Suprapubic skin (tissue), 4 donors: Measurements from ENCODE around the gene CNMD. TPM values are rescaled to one million over a fixed set of nuclear protein-coding genes. Genes with fewer than 3 reads are reported as not detected.

Experiments used
- DNase-seq, 2 donors: peaks; one replicate each; pipeline ENCODE4 v3.0.0-alpha.2; 2019; ENCODE audit warnings: low spot score in 2 of 2
- H3K27ac ChIP-seq: fragments of 200-600 bp; sonication (generic); one replicate; pipeline ENCODE4 v1.5.1; 2019
- H3K27me3 ChIP-seq: fragments of 200-600 bp; sonication (generic); one replicate; pipeline ENCODE4 v1.5.1; 2019
- H3K36me3 ChIP-seq: fragments of 200-600 bp; sonication (generic); one replicate; pipeline ENCODE4 v1.5.1; 2019
- H3K4me1 ChIP-seq: fragments of 200-600 bp; sonication (generic); one replicate; pipeline ENCODE4 v1.5.1; 2019
- H3K4me3 ChIP-seq: fragments of 200-600 bp; sonication (generic); one replicate; pipeline ENCODE4 v1.5.1; 2019; ENCODE audit warnings: mild to moderate bottlenecking
- H3K9me3 ChIP-seq: fragments of 200-600 bp; sonication (generic); one replicate; pipeline ENCODE4 v1.5.1; 2019
- EP300 ChIP-seq: sonication (generic); formaldehyde crosslinking; IDR thresholded peaks from one replicate; pipeline ENCODE4 v1.6.1; 2017; ENCODE audit warnings: antibody characterized with exemption
- POLR2A ChIP-seq, 2 donors: fragments of 450-650 bp; IDR thresholded peaks; one replicate each; pipeline ENCODE4 v1.6.1; 2017; ENCODE audit warnings: antibody characterized with exemption in 2 of 2, mild to moderate bottlenecking in 2 of 2, moderate library complexity in 2 of 2
- POLR2AphosphoS5 ChIP-seq, 3 donors: sonication (generic); formaldehyde crosslinking; IDR thresholded peaks; one replicate each; pipeline ENCODE4 v1.6.1; 2017; ENCODE audit warnings: antibody characterized with exemption in 3 of 3
- WGBS: methylation state at CpG from one replicate; pipeline ENCODE4 v1.1.5; 2018; 5-methylcytosine and 5-hydroxymethylcytosine counted together
- total RNA-seq, 4 donors: library from RNA; depleted of rRNA; stranded (reverse); fragments of >200 nt; gene quantifications; one replicate each; pipeline ENCODE4 v1.1.0, GENCODE V29; 2016
- TF ChIP-seq, protein P1 (sequence below), 2 donors: fragments of 200-600 bp in 1 of 2; fragments of 450-650 bp in 1 of 2; sonication (generic) in 1 of 2; IDR thresholded peaks; one replicate each; pipeline ENCODE4 v1.5.1; 2016 to 2019; ENCODE audit warnings: antibody characterized with exemption in 2 of 2, mild to moderate bottlenecking in 1 of 2, moderate library complexity in 1 of 2

Gene CNMD
- total RNA-seq: not detected

DNA sequence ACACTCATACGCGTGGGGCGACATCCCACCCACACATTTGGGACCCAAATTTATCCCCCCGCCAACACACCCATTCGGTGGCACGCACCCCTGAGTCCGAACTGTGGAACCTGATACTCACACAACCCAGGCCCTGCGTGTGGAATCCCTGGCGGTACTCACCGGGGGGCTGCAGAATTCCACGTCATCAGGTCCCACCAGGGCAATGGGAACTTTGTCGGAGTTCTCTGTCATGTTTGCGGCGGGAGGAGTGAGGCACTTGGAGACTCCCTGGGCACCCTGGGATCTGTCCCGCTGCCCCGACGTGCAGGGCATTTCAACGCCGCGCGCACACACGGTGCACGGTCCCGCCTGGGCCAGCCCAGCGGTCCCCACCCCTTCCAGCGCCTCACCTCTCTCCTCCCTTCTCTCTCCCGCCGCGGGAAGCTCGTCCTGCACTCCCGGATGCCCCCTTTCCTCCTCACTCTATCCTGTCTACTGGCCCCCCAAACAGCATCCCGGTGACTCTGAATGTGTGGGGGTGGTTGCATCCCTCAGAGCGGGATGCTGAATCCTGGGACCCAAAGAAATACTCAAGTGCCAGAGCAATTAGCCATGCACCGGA lies at the start of gene CNMD:
Gene CNMD, minus strand, starts transcription at position 353 of the 604 bp plus-strand sequence. Its CDS starts 119 bp downstream, at position 234.
- TF ChIP-seq POLR2A (IDR thresholded peaks at IDR 0.05) (no peak), EP300 (no peak), POLR2AphosphoS5 (IDR thresholded peaks at IDR 0.05) (no peak)
- TF ChIP-seq, protein P1, sequence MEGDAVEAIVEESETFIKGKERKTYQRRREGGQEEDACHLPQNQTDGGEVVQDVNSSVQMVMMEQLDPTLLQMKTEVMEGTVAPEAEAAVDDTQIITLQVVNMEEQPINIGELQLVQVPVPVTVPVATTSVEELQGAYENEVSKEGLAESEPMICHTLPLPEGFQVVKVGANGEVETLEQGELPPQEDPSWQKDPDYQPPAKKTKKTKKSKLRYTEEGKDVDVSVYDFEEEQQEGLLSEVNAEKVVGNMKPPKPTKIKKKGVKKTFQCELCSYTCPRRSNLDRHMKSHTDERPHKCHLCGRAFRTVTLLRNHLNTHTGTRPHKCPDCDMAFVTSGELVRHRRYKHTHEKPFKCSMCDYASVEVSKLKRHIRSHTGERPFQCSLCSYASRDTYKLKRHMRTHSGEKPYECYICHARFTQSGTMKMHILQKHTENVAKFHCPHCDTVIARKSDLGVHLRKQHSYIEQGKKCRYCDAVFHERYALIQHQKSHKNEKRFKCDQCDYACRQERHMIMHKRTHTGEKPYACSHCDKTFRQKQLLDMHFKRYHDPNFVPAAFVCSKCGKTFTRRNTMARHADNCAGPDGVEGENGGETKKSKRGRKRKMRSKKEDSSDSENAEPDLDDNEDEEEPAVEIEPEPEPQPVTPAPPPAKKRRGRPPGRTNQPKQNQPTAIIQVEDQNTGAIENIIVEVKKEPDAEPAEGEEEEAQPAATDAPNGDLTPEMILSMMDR (IDR thresholded peaks at IDR 0.05): no peak
- H3K27me3 ChIP-seq: peaks cover 49% of the 10 kb centered on the region
- no peaks in the 10 kb centered on the region for H3K9me3 ChIP-seq
- H3K4me1 ChIP-seq: peaks cover 10% of the 10 kb centered on the region
- no peak for DNase-seq
- 8% methylated on average over 18 of the region's 34 CpGs for WGBS
- no peak within 1 kb of the TSS for H3K27ac ChIP-seq
- H3K36me3 ChIP-seq: no peaks in the 10 kb centered on the region
- H3K4me3 ChIP-seq: peak within 1 kb of the TSS; percentile 35

DNA sequence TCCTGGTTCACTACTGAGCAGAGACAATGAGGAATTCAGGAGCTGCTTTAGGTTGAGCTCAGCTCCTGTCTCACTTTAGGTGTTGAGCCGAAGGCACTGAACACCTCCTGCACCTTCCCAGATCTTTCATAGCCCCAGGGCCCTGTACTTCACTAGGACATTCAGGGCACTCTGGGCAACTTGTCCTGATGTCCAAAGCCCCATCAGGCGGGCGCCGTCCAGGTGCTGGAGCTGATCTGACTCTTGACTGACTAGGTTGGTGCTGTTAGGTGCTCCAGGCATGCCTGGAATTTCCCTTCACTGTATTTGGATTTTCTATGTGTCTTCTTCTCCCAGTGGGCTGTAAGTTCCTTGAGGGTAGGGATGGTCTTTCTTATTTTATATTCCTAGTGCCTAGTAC lies 48.4 kb upstream of the CNMD start:
- TF ChIP-seq POLR2A (IDR thresholded peaks at IDR 0.05) (no peak), POLR2AphosphoS5 (IDR thresholded peaks at IDR 0.05) (no peak), EP300 (no peak)
- TF ChIP-seq, protein P1 (IDR thresholded peaks at IDR 0.05): no peak
- no peaks in the 10 kb centered on the region for H3K36me3 ChIP-seq
- WGBS: 61% methylated on average over 4 of the region's 4 CpGs
- H3K9me3 ChIP-seq: no peaks in the 10 kb centered on the region
- no peaks in the 10 kb centered on the region for H3K4me1 ChIP-seq
- DNase-seq: no peak
- H3K4me3 ChIP-seq: no peak overlapping the region
- H3K27me3 ChIP-seq: no peaks in the 10 kb centered on the region
- H3K27ac ChIP-seq: no peak overlapping the region

DNA sequence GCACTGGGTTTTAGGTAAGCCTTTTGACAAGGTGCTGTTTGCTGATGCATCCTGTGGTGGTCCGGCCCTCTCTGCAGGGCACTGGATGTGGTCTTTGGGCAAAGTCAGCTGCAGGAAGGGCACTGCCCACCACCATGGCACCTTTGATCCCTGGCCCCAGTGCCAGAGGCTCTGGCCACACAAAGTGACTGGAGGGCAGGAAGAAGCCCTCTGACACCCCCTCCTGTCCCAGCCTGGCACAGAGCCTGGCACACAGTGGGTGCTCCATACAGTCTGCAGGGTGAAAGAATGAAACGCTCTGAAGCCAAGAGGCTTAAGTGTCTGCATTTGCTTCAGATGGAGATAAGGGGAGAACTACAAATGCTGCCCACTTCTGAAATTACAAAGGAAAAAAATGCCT lies 47.6 kb upstream of the CNMD start:
- no peak for TF ChIP-seq EP300
- TF ChIP-seq, protein P1 (IDR thresholded peaks at IDR 0.05): no peak
- no peak for TF ChIP-seq POLR2A (IDR thresholded peaks at IDR 0.05)
- no peak for TF ChIP-seq POLR2AphosphoS5 (IDR thresholded peaks at IDR 0.05)
- no peaks in the 10 kb centered on the region for H3K9me3 ChIP-seq
- 94% methylated on average over 2 of the region's 2 CpGs for WGBS
- no peak overlapping the region for H3K27ac ChIP-seq
- no peak for DNase-seq
- no peaks in the 10 kb centered on the region for H3K4me1 ChIP-seq
- H3K27me3 ChIP-seq: no peaks in the 10 kb centered on the region
- no peak overlapping the region for H3K4me3 ChIP-seq
- no peaks in the 10 kb centered on the region for H3K36me3 ChIP-seq

DNA sequence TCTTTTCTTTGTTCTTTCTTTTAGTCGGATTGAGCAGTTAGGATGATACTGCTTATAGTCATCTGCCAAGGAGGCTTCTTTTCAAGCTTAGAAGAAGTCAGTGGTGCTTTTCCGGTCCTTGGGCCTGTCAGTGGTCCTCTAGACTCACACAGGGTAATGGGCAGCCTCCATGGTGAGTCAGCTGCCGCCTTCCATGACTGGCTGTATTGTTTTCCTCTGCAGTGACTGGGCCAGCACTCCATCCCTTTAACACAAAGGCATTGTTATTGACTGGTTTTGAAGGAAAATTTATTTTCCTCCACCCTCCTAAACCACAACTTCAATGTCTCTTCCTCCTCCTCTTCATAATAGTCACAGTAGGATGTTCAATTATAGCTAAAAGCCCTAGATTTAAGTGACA lies 47.1 kb upstream of the CNMD start:
- no peaks in the 10 kb centered on the region for H3K9me3 ChIP-seq
- H3K27ac ChIP-seq: no peak overlapping the region
- no peaks in the 10 kb centered on the region for H3K36me3 ChIP-seq
- H3K4me3 ChIP-seq: no peak overlapping the region
- DNase-seq: no peak
- H3K27me3 ChIP-seq: no peaks in the 10 kb centered on the region
- WGBS: 73% methylated on average over 3 of the region's 3 CpGs
- no peaks in the 10 kb centered on the region for H3K4me1 ChIP-seq
- no peak for TF ChIP-seq POLR2A (IDR thresholded peaks at IDR 0.05)
- TF ChIP-seq POLR2AphosphoS5 (IDR thresholded peaks at IDR 0.05): no peak
- TF ChIP-seq EP300: no peak
- TF ChIP-seq, protein P1 (IDR thresholded peaks at IDR 0.05): no peak

DNA sequence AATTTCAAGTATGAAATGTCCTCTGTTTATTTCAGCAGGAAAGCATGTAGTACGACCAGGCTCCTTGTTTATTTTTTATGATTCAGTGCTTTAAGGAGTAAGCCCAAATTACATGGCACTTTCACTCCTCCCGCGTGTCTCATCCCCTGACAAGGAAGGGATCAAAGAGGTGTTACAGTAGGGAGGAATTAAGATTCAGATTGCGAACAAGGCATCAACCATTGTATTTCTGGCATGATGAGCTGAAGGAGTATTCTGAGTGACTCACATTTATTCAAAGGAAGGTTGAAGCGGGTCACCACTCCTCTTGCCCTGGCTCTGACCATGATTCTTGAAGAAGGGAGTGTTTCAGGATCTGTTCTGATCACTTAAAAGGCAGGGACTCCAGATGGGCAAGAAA lies 46.1 kb upstream of the CNMD start:
- no peak overlapping the region for H3K27ac ChIP-seq

More for the DNA sequence above, 46.1 kb upstream of the CNMD start:
- H3K9me3 ChIP-seq: no peaks in the 10 kb centered on the region
- 69% methylated on average over 5 of the region's 5 CpGs for WGBS
- no peaks in the 10 kb centered on the region for H3K4me1 ChIP-seq
- no peak overlapping the region for H3K4me3 ChIP-seq
- DNase-seq: no peak
- H3K27me3 ChIP-seq: no peaks in the 10 kb centered on the region
- no peak for TF ChIP-seq POLR2AphosphoS5 (IDR thresholded peaks at IDR 0.05)
- TF ChIP-seq EP300: no peak
- no peak for TF ChIP-seq POLR2A (IDR thresholded peaks at IDR 0.05)
- no peaks in the 10 kb centered on the region for H3K36me3 ChIP-seq
